MV-4-11 (cell line): ENCODE results near the gene SHISA6.

Experiments used
- DNase-seq: peaks from one replicate; lab custom pipeline; 2025; lab: John Stamatoyannopoulos, UW

The SHISA6 gene

GRCh38 chr17:11598274-11599221 is 357.5 kb downstream of the SHISA6 start, which contains the start of gene DNAH9:
TSS of gene DNAH9 (plus strand) at chr17:11598470. CDS start at chr17:11598499, 29 bp downstream.
- no peak for DNase-seq

- no peak for DNase-seq
Measured at GRCh38 chr17:11601661-11602060, 360.6 kb downstream of the SHISA6 start.

GRCh38 chr17:11608396-11608795 is 367.4 kb downstream of the SHISA6 start:
- no peak for DNase-seq

- DNase-seq, result no peak
Measured at GRCh38 chr17:11610999-11611566, 370.1 kb downstream of the SHISA6 start.

GRCh38 chr17:11612956-11613355 is 371.9 kb downstream of the SHISA6 start:
- no peak for DNase-seq
